Measurements from ENCODE around the gene CACNA1C. TPM values are rescaled to one million over a fixed set of nuclear protein-coding genes. Genes with fewer than 3 reads are reported as not detected.

CACNA1C gene
- total and polyA plus RNA-seq, 10 of the 15 experiments (the other 5 are each of a cell fraction or from before 2014, with no cell fraction given) = under 0.01 to 0.15 (median 0.09) TPM; not detected in 5

DNA sequence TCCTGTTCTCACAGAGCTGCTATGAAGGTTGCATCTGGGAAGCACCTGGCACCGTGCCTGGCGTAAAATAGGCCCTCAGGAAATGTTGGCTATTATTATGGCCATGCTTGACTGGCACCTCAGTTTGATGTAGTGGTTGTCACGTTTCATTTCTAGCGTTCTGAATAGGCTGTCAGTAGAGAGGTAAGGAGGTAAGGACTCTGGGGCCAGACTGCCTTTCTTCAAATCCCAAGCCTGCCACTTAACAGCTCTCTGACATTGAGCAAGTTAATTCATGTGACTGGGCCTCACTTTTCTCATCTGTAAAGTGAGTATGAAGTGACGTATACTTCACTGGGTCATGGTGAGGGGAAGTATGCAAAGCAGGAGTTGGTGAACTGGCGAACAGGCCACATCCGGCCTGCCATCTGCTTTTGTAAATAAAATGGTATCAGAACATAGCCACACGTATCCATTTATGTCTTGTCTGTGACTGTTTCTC is 196.2 kb downstream of the CACNA1C start (continued):
- TF ChIP-seq SPI1 (IDR thresholded peaks at IDR 0.05; ENCODE audit: borderline replicate concordance, insufficient read depth, low read depth, low read length) = peak; percentile 9; the same call in 1 of the 2 replicates

DNA sequence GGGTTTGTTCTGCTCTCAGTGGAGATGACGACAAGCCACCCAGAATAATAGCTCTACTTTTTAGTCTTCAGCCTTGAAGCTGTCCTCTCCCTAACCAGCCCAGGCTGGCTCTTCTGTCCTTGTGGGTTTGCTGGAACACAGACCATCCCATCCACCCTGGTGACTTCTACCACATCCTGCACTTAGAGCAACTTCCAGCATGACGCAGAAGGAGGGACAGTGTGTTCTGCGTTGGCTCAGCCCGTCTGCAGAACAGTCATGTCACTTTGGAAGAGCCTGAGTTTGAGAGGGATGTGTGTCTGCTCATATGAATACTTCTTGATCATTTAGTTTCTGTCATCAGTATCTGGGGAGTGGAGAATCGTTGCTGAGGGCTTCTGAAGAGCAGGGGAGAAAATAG is 198.0 kb downstream of the CACNA1C start:
- H3K79me2 ChIP-seq (ENCODE audit: control insufficient read depth, insufficient read depth, low read length) = no peaks in the 10 kb centered on the region
- 70% methylated on average over 5 of the region's 5 CpGs for WGBS (ENCODE audit: insufficient coverage, insufficient replicate concordance, low lambda C conversion rate, missing lambda C conversion rate)

More for the DNA sequence above, 198.0 kb downstream of the CACNA1C start:
- BruUV-seq (replicated peaks) = no TSS peak
- H4K20me1 ChIP-seq (ENCODE audit: control insufficient read depth, insufficient read depth) = no peaks in the 10 kb centered on the region
- H3K36me3 ChIP-seq (ENCODE audit: control insufficient read depth in 2 of 2, insufficient read depth in 2 of 2, low read length in 1 of 2) = no peaks in the 10 kb centered on the region
- H3K4me2 ChIP-seq (ENCODE audit: control insufficient read depth, insufficient read depth) = no peak overlapping the region
- H3K9me3 ChIP-seq (replicated peaks; ENCODE audit: control insufficient read depth, insufficient read depth, low read length) = no peaks in the 10 kb centered on the region; the same call in 2 of the 3 replicates
- no peak for DNase-seq (ENCODE audit: low read depth, low spot score)
- ChIA-PET RAD21 (ENCODE audit: unreplicated experiment) (no interaction called here), CTCF (no interaction called here), SMC1A (ENCODE audit: uncharacterized antibody, unreplicated experiment) (interaction anchor here (1.1 to 1.5 kb wide), 3 partner anchors 9 to 99 kb away, joined by 3 to 4 read pairs (median 3); no protein-coding TSS in a partner anchor), POLR2A (no interaction called here)
- intact Hi-C loops (cut with micrococcal nuclease; ENCODE audit: unreplicated experiment) (no loop called here), in situ Hi-C loops (cut with MboI) (no loop called here)
- TF ChIP-seq HDGF (IDR thresholded peaks at IDR 0.05) (no peak), POLR2AphosphoS5 (IDR thresholded peaks at IDR 0.05; ENCODE audit: low read length) (no peak), CREB1 (IDR thresholded peaks at IDR 0.05; ENCODE audit: low read depth) (no peak), STAT1 (conservative IDR thresholded peaks at IDR 0.05) (no peak), MYC (IDR thresholded peaks at IDR 0.05; ENCODE audit: insufficient read depth, insufficient read length, insufficient replicate concordance, low read length, severe bottlenecking) (no peak), ZNF274 (IDR thresholded peaks at IDR 0.05; ENCODE audit: insufficient read depth, insufficient read length) (no peak), RBBP5 (conservative IDR thresholded peaks at IDR 0.05) (no peak), SRF (IDR thresholded peaks at IDR 0.05; ENCODE audit: low read depth in 2 of 2, low read length in 2 of 2) (no peak), EED (IDR thresholded peaks at IDR 0.05; ENCODE audit: low read depth) (no peak)
- TF ChIP-seq, protein P1, sequence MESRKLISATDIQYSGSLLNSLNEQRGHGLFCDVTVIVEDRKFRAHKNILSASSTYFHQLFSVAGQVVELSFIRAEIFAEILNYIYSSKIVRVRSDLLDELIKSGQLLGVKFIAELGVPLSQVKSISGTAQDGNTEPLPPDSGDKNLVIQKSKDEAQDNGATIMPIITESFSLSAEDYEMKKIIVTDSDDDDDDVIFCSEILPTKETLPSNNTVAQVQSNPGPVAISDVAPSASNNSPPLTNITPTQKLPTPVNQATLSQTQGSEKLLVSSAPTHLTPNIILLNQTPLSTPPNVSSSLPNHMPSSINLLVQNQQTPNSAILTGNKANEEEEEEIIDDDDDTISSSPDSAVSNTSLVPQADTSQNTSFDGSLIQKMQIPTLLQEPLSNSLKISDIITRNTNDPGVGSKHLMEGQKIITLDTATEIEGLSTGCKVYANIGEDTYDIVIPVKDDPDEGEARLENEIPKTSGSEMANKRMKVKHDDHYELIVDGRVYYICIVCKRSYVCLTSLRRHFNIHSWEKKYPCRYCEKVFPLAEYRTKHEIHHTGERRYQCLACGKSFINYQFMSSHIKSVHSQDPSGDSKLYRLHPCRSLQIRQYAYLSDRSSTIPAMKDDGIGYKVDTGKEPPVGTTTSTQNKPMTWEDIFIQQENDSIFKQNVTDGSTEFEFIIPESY (IDR thresholded peaks at IDR 0.05) = no peak
- TF ChIP-seq, protein P2, sequence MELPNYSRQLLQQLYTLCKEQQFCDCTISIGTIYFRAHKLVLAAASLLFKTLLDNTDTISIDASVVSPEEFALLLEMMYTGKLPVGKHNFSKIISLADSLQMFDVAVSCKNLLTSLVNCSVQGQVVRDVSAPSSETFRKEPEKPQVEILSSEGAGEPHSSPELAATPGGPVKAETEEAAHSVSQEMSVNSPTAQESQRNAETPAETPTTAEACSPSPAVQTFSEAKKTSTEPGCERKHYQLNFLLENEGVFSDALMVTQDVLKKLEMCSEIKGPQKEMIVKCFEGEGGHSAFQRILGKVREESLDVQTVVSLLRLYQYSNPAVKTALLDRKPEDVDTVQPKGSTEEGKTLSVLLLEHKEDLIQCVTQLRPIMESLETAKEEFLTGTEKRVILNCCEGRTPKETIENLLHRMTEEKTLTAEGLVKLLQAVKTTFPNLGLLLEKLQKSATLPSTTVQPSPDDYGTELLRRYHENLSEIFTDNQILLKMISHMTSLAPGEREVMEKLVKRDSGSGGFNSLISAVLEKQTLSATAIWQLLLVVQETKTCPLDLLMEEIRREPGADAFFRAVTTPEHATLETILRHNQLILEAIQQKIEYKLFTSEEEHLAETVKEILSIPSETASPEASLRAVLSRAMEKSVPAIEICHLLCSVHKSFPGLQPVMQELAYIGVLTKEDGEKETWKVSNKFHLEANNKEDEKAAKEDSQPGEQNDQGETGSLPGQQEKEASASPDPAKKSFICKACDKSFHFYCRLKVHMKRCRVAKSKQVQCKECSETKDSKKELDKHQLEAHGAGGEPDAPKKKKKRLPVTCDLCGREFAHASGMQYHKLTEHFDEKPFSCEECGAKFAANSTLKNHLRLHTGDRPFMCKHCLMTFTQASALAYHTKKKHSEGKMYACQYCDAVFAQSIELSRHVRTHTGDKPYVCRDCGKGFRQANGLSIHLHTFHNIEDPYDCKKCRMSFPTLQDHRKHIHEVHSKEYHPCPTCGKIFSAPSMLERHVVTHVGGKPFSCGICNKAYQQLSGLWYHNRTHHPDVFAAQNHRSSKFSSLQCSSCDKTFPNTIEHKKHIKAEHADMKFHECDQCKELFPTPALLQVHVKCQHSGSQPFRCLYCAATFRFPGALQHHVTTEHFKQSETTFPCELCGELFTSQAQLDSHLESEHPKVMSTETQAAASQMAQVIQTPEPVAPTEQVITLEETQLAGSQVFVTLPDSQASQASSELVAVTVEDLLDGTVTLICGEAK (IDR thresholded peaks at IDR 0.05; ENCODE audit: borderline replicate concordance) = no peak
- TF ChIP-seq, protein P3, sequence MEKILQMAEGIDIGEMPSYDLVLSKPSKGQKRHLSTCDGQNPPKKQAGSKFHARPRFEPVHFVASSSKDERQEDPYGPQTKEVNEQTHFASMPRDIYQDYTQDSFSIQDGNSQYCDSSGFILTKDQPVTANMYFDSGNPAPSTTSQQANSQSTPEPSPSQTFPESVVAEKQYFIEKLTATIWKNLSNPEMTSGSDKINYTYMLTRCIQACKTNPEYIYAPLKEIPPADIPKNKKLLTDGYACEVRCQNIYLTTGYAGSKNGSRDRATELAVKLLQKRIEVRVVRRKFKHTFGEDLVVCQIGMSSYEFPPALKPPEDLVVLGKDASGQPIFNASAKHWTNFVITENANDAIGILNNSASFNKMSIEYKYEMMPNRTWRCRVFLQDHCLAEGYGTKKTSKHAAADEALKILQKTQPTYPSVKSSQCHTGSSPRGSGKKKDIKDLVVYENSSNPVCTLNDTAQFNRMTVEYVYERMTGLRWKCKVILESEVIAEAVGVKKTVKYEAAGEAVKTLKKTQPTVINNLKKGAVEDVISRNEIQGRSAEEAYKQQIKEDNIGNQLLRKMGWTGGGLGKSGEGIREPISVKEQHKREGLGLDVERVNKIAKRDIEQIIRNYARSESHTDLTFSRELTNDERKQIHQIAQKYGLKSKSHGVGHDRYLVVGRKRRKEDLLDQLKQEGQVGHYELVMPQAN (conservative IDR thresholded peaks at IDR 0.05) = no peak
- no peak overlapping the region for H3K9ac ChIP-seq (ENCODE audit: control insufficient read depth, insufficient read depth, low read length)
- no peak overlapping the region for H3K27ac ChIP-seq (ENCODE audit: control insufficient read depth, insufficient read depth)
- peaks cover 33% of the 10 kb centered on the region for H3K4me1 ChIP-seq (ENCODE audit: control insufficient read depth, insufficient read depth, low read length)
- no peak overlapping the region for H2AFZ ChIP-seq (ENCODE audit: control insufficient read depth, low read depth, low read length)
- no peak for FAIRE-seq
- no peak overlapping the region for H3K4me3 ChIP-seq
- no peak for ATAC-seq
- H3K27me3 ChIP-seq (replicated peaks in 1 of 2; ENCODE audit: control insufficient read depth in 2 of 2, insufficient read depth in 2 of 2, low read length in 1 of 2) = no peaks in the 10 kb centered on the region

Measured in GM12878 (cell line).